Endothelial cell (in vitro differentiated cells): ENCODE data around the gene CMBL. TPM values are rescaled to one million over a fixed set of nuclear protein-coding genes. Genes with fewer than 3 reads are reported as not detected.
A peak's percentile ranks its signal among the peaks of the same experiment; 100 is the strongest.
"Not testable (repeated sequence)": the region's sequence is repeated elsewhere in the genome, so short reads cannot be mapped to it uniquely, and the experiment has no call there.

Experiments
- DNase-seq: peaks from one replicate; pipeline ENCODE4 v3.0.0; 2021; ENCODE audit warnings: low spot score
- H3K27ac Mint-ChIP-seq: one replicate; pipeline ENCODE4 v1.8.0; 2021; ENCODE audit warnings: mixed read lengths, inconsistent platforms; ENCODE audit not compliant: unreplicated experiment
- H3K27me3 Mint-ChIP-seq: one replicate; pipeline ENCODE4 v1.8.0; 2021; ENCODE audit warnings: mild to moderate bottlenecking, moderate library complexity, mixed read lengths, inconsistent platforms; ENCODE audit not compliant: unreplicated experiment
- H3K36me3 Mint-ChIP-seq: one replicate; pipeline ENCODE4 v1.8.0; 2021; ENCODE audit warnings: mild to moderate bottlenecking, low read depth, mixed read lengths, inconsistent platforms; ENCODE audit not compliant: unreplicated experiment
- H3K4me1 Mint-ChIP-seq: one replicate; pipeline ENCODE4 v1.8.0; 2021; ENCODE audit warnings: mild to moderate bottlenecking, mixed read lengths, inconsistent platforms; ENCODE audit not compliant: unreplicated experiment
- H3K4me3 Mint-ChIP-seq: one replicate; pipeline ENCODE4 v1.8.0; 2021; ENCODE audit warnings: mild to moderate bottlenecking, mixed read lengths, inconsistent platforms; ENCODE audit not compliant: unreplicated experiment
- H3K9me3 Mint-ChIP-seq: one replicate; pipeline ENCODE4 v1.8.0; 2021; ENCODE audit warnings: mixed read lengths, inconsistent platforms; ENCODE audit not compliant: unreplicated experiment
- CTCF ChIP-seq: fragments of 200-600 bp; sonication (generic); IDR thresholded peaks from one replicate; pipeline ENCODE4 v1.5.0; 2021; ENCODE audit warnings: antibody characterized with exemption; ENCODE audit not compliant: unreplicated experiment
- total RNA-seq: library from RNA; stranded (reverse); fragmentation: NEBNext Ultra II Directional; extraction: Animal tissue kit (Norgen Biotek cat#: 25700); gene quantifications from one replicate; pipeline ENCODE4 v1.2.1, GENCODE V29; 2021; ENCODE audit not compliant: unreplicated experiment

CMBL gene
- total RNA-seq, 1 donor from 2014 or later = 13.1 TPM

- H3K27ac Mint-ChIP-seq = peak overlapping the region; percentile 85
- TF ChIP-seq CTCF = no peak
- H3K4me3 Mint-ChIP-seq = peak overlapping the region; percentile 90
- peaks cover 5% of the 10 kb centered on the region for H3K27me3 Mint-ChIP-seq
- H3K9me3 Mint-ChIP-seq = no peaks in the 10 kb centered on the region
- peaks cover 18% of the 10 kb centered on the region for H3K4me1 Mint-ChIP-seq
- DNase-seq = peak; percentile 21
- no peaks in the 10 kb centered on the region for H3K36me3 Mint-ChIP-seq
These were observed 44.9 kb upstream of the CMBL start for GRCh38 chr5:10352430-10353240.

DNA sequence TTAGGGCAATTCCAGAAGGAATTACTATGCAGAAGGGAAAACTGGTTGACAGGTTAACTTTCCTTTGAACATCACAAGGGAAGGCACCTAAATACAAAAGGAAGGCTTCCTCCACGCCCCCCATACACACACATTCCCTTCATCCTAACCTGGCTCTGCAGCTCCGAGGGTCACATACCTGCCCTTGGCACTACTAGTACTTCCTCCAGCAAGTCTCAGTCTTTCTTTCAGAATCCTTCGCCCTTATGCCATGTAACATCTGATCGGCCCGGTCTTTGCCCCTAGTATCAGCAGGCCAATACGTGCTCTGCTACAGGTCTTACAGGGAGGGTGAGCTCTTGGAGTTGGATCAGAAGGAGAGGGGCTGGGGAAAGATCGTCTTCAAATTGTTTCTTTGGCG lies 44.2 kb upstream of the CMBL start:
- H3K27ac Mint-ChIP-seq = peak overlapping the region; percentile 21
- H3K9me3 Mint-ChIP-seq = no peaks in the 10 kb centered on the region
- DNase-seq = no peak
- no peaks in the 10 kb centered on the region for H3K36me3 Mint-ChIP-seq
- TF ChIP-seq CTCF = no peak
- H3K27me3 Mint-ChIP-seq = peaks cover 5% of the 10 kb centered on the region
- peaks cover 17% of the 10 kb centered on the region for H3K4me1 Mint-ChIP-seq
- H3K4me3 Mint-ChIP-seq = peak overlapping the region; percentile 90

DNA sequence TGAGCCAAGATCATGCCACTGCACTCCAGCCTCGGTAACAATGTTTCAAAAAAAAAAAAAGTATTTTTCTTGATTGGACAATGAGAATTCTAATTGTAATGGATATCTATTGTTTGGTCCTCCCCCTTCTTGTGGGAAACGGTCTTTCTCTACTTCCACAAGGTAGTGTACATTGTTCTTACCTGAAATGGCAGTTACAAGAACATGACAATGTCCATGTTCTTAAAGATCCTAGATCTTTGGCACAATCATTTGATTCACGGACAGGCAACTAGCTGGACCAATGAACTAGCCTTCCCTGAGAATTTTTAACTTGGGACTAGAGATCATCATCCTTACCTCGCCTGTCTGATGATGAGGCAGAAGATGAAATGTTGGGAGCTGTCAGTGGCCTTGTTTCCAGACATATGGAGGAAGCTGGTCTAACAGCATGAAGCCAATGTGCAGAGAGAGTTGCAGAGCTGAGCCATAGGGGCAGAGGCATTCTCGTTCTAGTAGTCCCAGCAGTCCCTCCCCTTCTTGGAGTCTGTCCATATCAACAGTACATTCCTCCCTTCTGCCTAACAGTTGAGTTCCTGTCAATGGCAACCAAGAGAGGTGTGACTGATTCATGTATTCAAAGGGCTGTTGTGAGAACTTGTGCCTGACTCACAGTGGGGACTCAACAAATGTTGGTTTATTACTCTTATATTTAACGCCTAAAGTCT lies 43.6 kb upstream of the CMBL start:
- Mint-ChIP-seq H3K9me3 (no peaks in the 10 kb centered on the region), H3K4me1 (peaks cover 17% of the 10 kb centered on the region), H3K27ac (peak overlapping the region; percentile 13), H3K36me3 (no peaks in the 10 kb centered on the region), H3K4me3 (no peak overlapping the region), H3K27me3 (peaks cover 5% of the 10 kb centered on the region)
- no peak for DNase-seq
- TF ChIP-seq CTCF = no peak

DNA sequence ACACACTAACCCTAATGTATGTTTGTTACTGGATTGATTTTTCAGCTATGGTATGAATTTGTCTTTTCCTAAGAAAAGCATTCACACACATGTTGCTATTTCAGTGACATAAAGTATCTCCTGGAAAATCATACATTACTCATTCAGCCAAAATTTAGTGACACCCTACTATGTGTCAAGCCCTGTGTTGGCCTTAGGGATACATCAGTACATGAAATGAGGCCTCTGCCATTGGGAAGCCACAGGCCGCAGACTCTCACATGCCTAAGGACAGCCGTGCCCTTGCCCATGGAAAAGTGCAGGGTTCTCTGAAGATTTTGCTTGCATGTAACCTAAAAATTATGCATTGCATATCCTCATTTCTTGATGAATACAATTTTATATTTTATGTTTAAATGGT lies 40.6 kb upstream of the CMBL start:
- peaks cover 2% of the 10 kb centered on the region for H3K27me3 Mint-ChIP-seq
- H3K9me3 Mint-ChIP-seq = no peaks in the 10 kb centered on the region
- no peaks in the 10 kb centered on the region for H3K36me3 Mint-ChIP-seq
- H3K27ac Mint-ChIP-seq = no peak overlapping the region
- DNase-seq = no peak
- peaks cover 8% of the 10 kb centered on the region for H3K4me1 Mint-ChIP-seq
- no peak for TF ChIP-seq CTCF
- H3K4me3 Mint-ChIP-seq = no peak overlapping the region

DNA sequence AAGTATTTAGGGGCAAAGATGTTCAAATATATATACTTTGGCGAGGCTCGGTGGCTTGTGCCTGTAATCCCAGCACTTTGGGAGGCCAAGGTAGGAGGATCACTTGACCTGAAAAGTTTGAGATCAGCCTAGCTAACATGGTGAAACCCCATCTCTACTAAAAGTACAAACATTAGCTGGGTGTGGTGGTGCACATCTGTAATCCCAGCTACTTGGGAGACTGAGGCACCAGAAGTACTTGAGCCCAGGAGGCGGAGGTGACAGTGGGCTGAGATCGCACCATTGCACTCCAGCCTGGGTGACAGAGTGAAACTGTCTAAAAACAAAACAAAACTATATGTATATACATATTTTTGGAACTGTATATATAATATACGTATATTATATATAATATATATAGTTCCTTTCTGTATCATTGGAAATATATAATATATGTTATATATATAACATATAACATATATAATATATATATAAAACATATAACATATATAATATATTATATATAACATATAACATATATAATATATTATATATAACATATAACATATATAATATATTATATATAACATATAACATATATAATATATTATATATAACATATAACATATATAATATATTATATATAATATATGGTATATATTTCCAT lies 36.9 kb upstream of the CMBL start:
- H3K4me1 Mint-ChIP-seq = peaks cover 13% of the 10 kb centered on the region
- DNase-seq, H3K27me3 Mint-ChIP-seq, H3K27ac Mint-ChIP-seq, H3K36me3 Mint-ChIP-seq, H3K9me3 Mint-ChIP-seq, H3K4me3 Mint-ChIP-seq: not testable (repeated sequence)
